OCI-LY3 (cell line): ENCODE results near the gene CELF1.

Experiments
- H2AFZ ChIP-seq: fragments of 200-600, 300-600 bp; shearing (Covaris generic); 2 replicates; pipeline ENCODE4 v1.6.0; 2014; ENCODE audit warnings: antibody characterized with exemption, low read depth, low read length
- H3K27ac ChIP-seq: fragments of 200-600, 300-600 bp; sonication (generic); 2 replicates; pipeline ENCODE4 v1.5.1; 2014; ENCODE audit warnings: mild to moderate bottlenecking, low read length, moderate library complexity, mixed read lengths
- H3K27me3 ChIP-seq: fragments of 200-600, 300-600 bp; sonication (generic); 2 replicates; pipeline ENCODE4 v1.6.1; 2014; ENCODE audit warnings: low read depth, low read length, mixed read lengths
- H3K36me3 ChIP-seq: fragments of 200-600, 300-600 bp; sonication (generic); replicated peaks from 2 replicates; pipeline ENCODE3; 2014; ENCODE audit warnings: low read depth, low read length, mixed read lengths
- H3K4me1 ChIP-seq: fragments of 300-600, 200-600 bp; sonication (generic); 2 replicates; pipeline ENCODE4 v1.6.1; 2014; ENCODE audit warnings: low read length, mixed read lengths
- H3K4me2 ChIP-seq: fragments of 200-600, 300-600 bp; sonication (generic); 2 replicates; pipeline ENCODE4 v1.6.1; 2014; ENCODE audit warnings: low read length, mixed read lengths
- H3K4me3 ChIP-seq: fragments of 300-600, 200-600 bp; sonication (generic); 2 replicates; pipeline ENCODE4 v1.5.1; 2014; ENCODE audit warnings: antibody characterized with exemption, mild to moderate bottlenecking, low read length, moderate library complexity
- H3K79me2 ChIP-seq: fragments of 300-600, 200-600 bp; shearing (Covaris generic); 2 replicates; pipeline ENCODE4 v1.6.1; 2014; ENCODE audit warnings: mild to moderate bottlenecking, low read length, mixed read lengths
- H3K9ac ChIP-seq: fragments of 300-600, 200-600 bp; shearing (Covaris generic); 2 replicates; pipeline ENCODE4 v1.6.0; 2014; ENCODE audit warnings: mild to moderate bottlenecking, low read length, moderate library complexity
- H3K9me3 ChIP-seq: fragments of 200-600, 300-600 bp; shearing (Covaris generic); 2 replicates; pipeline ENCODE4 v1.6.1; 2014; ENCODE audit warnings: low read length, mixed read lengths; ENCODE audit not compliant: insufficient read depth
- H4K20me1 ChIP-seq: fragments of 200-600, 300-600 bp; sonication (generic); 2 replicates; pipeline ENCODE4 v1.6.1; 2016; ENCODE audit warnings: low read length, mixed read lengths; ENCODE audit not compliant: insufficient read depth
- EZH2phosphoT487 ChIP-seq: fragments of 200-600 bp; shearing (Covaris generic); IDR thresholded peaks from 2 replicates; pipeline ENCODE4 v1.6.1; 2018; ENCODE audit warnings: antibody characterized with exemption, mixed run types, low read depth
- TF ChIP-seq, protein P1 (sequence below): fragments of 200-600, 300-600 bp; sonication (generic); IDR thresholded peaks from 2 replicates; pipeline ENCODE4 v1.5.1; 2014; ENCODE audit warnings: antibody characterized with exemption, low read length, low read depth

CELF1 gene

DNA sequence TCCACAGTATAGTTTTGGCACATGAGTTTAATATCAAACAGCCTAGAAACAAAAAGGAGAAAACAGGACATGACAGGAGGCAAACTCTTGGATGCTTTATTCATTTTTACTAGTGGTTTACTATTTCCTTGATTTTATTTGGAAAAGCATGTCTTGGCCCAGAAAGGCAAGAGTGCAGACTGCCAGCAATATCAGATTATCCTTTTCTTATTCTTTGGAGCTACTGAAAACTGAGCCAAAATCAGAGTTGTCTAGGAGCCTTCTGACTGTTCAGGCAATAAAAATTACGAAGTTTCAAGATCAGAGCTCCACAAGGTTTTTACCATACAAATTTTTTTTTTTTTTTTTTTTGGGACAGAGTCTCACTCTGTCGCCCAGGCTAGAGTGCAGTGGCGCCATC is 16.0 kb downstream of the CELF1 start:
- Histone ChIP-seq H3K4me1 (peaks cover 9% of the 10 kb centered on the region), H2AFZ (no peak overlapping the region), H3K4me3 (no peak overlapping the region), H3K79me2 (peaks cover 100% of the 10 kb centered on the region), H3K9me3 (no peaks in the 10 kb centered on the region), H3K27ac (no peak overlapping the region), H3K36me3 (peaks cover 30% of the 10 kb centered on the region), H3K4me2 (no peak overlapping the region), H4K20me1 (peaks cover 87% of the 10 kb centered on the region), H3K9ac (no peak overlapping the region), H3K27me3 (no peaks in the 10 kb centered on the region)
- TF ChIP-seq, protein P1, sequence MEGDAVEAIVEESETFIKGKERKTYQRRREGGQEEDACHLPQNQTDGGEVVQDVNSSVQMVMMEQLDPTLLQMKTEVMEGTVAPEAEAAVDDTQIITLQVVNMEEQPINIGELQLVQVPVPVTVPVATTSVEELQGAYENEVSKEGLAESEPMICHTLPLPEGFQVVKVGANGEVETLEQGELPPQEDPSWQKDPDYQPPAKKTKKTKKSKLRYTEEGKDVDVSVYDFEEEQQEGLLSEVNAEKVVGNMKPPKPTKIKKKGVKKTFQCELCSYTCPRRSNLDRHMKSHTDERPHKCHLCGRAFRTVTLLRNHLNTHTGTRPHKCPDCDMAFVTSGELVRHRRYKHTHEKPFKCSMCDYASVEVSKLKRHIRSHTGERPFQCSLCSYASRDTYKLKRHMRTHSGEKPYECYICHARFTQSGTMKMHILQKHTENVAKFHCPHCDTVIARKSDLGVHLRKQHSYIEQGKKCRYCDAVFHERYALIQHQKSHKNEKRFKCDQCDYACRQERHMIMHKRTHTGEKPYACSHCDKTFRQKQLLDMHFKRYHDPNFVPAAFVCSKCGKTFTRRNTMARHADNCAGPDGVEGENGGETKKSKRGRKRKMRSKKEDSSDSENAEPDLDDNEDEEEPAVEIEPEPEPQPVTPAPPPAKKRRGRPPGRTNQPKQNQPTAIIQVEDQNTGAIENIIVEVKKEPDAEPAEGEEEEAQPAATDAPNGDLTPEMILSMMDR, result no peak
- TF ChIP-seq EZH2phosphoT487, result no peak

DNA sequence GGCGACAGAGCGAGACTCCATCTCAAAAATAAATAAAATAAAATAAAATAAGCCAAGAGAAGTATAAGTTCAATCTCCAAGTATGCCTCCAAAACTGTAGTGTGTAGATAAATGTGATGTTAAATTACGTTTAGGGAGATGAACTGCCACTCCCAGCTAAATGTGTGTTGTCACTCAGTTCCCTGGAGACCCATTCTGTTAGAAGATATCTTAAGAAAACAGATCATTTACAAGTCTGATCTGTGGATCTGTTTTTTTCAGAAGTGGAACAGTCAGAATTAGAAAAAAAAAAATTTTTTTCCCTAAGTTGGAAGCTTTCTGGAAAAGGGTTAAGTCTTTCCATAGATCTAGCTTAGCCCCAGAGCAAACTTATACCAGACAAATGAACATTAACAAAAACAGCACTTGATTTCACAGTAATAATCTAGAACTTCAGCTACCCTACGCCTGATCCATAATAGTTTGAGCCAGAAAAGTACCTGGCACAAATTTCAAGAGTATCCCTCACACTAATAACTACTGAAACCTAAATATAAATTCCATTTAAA is 18.2 kb downstream of the CELF1 start:
- no peak overlapping the region for H3K4me2 ChIP-seq
- peaks cover 23% of the 10 kb centered on the region for H3K36me3 ChIP-seq
- peaks cover 90% of the 10 kb centered on the region for H4K20me1 ChIP-seq
- no peaks in the 10 kb centered on the region for H3K27me3 ChIP-seq
- H3K79me2 ChIP-seq, result peaks cover 100% of the 10 kb centered on the region
- H2AFZ ChIP-seq, result no peak overlapping the region
- no peak overlapping the region for H3K27ac ChIP-seq
- TF ChIP-seq EZH2phosphoT487, result no peak
- TF ChIP-seq, protein P1, result no peak
- H3K4me3 ChIP-seq, result no peak overlapping the region
- no peak overlapping the region for H3K9ac ChIP-seq
- no peaks in the 10 kb centered on the region for H3K9me3 ChIP-seq
- peaks cover under 1% of the 10 kb centered on the region; the same call in 1 of the 2 replicates for H3K4me1 ChIP-seq

DNA sequence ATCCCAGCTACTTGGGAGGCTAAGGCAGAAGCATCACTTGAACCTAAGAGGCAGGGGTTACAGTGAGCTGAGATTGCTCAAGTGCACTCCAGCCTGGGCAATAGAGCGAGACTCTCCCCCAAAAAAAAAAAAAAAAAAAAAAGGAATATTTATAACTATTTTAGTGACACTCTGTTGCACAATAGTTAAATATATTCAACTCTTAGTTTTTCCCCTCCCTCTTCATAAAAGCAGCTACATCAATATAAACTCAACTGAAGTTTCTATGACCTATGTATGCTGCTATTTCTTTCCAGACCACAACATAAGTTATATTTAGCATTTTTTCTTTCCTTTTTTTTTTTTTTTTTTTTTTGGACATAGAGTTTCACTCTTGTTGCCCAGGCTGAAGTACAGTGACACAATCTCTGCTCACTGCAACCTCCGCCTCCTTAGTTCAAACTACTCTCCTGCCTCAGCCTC is 19.2 kb downstream of the CELF1 start:
- Histone ChIP-seq H3K4me2 (no peak overlapping the region), H3K79me2 (peaks cover 100% of the 10 kb centered on the region), H3K4me1 (no peaks in the 10 kb centered on the region), H3K27me3 (no peaks in the 10 kb centered on the region), H4K20me1 (peaks cover 89% of the 10 kb centered on the region), H3K4me3 (no peak overlapping the region), H3K27ac (no peak overlapping the region), H3K36me3 (peaks cover 17% of the 10 kb centered on the region), H3K9ac (no peak overlapping the region), H3K9me3 (no peaks in the 10 kb centered on the region), H2AFZ (no peak overlapping the region)
- TF ChIP-seq EZH2phosphoT487, result no peak
- TF ChIP-seq, protein P1, result no peak

DNA sequence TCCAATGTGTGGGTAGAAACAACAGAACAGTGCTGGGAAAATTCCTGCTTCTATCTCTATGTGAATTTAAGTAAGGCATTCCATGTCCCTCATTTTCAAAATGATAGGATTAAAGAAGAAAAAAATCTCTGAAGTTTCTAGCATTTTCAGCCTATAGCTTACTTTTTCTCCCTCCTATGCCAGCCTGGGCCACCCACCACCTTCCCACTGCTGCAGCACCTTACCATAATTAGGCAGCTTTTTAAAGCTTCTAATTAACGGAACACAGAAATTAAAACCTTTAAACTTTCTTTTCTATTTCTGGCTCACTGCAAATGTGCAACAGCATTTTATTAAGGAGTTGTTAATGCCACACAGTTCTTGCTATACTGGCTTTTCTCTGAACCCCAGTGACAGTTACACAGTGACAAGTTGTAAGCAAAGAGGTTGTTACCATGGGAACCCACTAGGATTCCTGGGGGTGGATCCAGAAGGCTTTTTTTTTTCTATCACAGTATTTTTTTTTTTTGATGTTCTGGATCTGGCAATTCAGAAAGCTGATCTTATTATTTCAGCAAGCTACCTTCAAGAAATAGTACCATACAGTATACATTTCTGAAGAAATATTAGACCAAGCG is 20.2 kb downstream of the CELF1 start:
- Histone ChIP-seq H4K20me1 (peaks cover 86% of the 10 kb centered on the region), H3K4me3 (no peak overlapping the region), H3K79me2 (peaks cover 100% of the 10 kb centered on the region), H3K4me1 (no peaks in the 10 kb centered on the region), H3K36me3 (peaks cover 13% of the 10 kb centered on the region), H3K9me3 (no peaks in the 10 kb centered on the region), H2AFZ (no peak overlapping the region), H3K27me3 (no peaks in the 10 kb centered on the region), H3K9ac (no peak overlapping the region), H3K4me2 (no peak overlapping the region), H3K27ac (no peak overlapping the region)
- TF ChIP-seq, protein P1, result no peak
- TF ChIP-seq EZH2phosphoT487, result no peak
